GM21529 (cell line): ENCODE measurements around the gene OR2L8.

ENCODE experiments used
- ATAC-seq: cut with Tn5 transposase; IDR thresholded peaks from one replicate; pipeline ENCODE4 v1.9.1; 2021; ENCODE audit not compliant: unreplicated experiment

The OR2L8 gene

DNA sequence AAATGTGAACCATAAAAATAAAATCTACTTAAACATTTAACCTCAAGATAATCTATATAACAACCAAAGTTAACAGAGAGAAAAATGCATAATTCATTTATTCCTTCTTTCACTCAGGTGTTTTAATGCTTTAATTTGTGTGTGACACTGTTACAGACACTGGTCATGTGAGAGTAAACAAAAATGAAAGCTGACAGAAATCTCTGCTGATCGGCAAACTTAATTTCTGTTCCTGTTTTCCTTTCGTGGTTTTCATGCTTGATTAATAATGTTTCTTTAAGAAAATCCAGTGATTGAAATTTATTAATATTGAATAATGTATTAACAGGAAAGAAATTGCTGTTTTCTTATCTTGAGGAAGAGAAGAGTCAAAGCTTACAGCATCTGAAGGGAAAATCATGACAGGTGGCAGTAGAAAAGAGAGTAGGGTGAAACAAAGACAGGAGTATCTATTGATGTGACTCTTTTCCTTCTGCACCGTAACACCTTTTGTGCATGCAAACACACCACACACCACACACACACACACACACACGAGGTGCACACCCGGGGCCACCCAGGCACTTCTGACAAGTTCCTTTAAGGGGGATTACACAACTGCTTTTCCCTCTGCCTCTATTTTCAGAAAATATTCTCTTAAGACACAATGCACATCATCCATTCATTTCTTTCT lies 18.0 kb downstream of the OR2L8 start:
- ATAC-seq: peak; percentile 83

DNA sequence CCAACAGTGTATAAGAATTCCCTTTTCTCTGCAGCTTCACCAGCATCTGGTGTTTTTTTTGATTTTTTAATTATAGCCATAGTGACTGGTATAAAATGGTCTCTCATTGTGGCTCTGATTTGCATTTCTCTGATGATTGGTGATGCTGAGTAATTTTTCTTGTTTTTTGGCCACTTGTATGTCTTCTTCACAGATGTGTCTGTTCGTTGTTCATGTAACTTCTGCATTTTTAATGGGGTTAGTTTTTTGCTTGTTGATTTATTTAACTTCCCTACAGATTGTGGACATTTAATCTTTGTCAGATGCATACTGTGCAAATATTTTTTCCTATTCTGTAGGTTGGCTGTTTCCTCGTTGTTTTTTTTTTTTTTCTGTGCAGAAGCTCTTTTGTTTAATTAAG lies 44.3 kb downstream of the OR2L8 start:
- ATAC-seq: no peak

DNA sequence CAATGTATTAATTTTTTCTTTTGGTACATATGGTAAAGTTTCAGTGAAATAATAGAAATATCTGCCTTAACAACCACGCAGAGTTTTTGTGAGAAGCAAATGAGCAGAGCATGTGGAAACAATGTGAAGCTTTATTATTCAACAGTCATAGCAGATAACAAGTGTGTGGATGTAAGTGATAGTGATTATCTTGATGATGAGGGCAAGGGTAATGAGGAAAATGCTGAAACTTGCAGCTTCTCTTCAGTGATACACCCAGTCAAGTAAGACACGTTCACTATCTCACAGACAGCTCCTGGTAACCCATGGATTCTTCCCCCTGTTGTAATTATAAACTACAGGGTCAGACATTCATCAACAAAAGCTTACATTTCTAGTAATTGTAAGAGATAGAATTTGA lies 50.2 kb downstream of the OR2L8 start:
- no peak for ATAC-seq
